ENCODE results near the gene CD8A.

Gene CD8A

GRCh38 chr2:86800856-86801567, 10.3 kb upstream of the CD8A start:
- Histone ChIP-seq H3K27me3 (ENCODE audit: insufficient read depth, poor library complexity, severe bottlenecking) (no peaks in the 10 kb centered on the region), H3K27ac (replicated peaks) (no peak overlapping the region), H3K4me3 (replicated peaks; ENCODE audit: insufficient read depth, low read length) (no peak overlapping the region)
- no peak for TF ChIP-seq REST (IDR thresholded peaks at IDR 0.05; ENCODE audit: insufficient replicate concordance, low read depth)
- TF ChIP-seq CTCF (IDR thresholded peaks at IDR 0.05; ENCODE audit: insufficient read depth, low read length) = no peak
- no peak for TF ChIP-seq GABPA (IDR thresholded peaks at IDR 0.05; ENCODE audit: low read depth)
- TF ChIP-seq SPI1 (IDR thresholded peaks at IDR 0.05; ENCODE audit: borderline replicate concordance, low read depth) = no peak
- TF ChIP-seq POLR2AphosphoS5 (IDR thresholded peaks at IDR 0.05; ENCODE audit: low read depth) = no peak
- DNase-seq (ENCODE audit: low read depth in 1 of 2, low spot score in 1 of 2) = no peak

GRCh38 chr2:86794861-86795260, 4.1 kb upstream of the CD8A start:
- H3K27me3 ChIP-seq (ENCODE audit: insufficient read depth, poor library complexity, severe bottlenecking) = peaks cover 21% of the 10 kb centered on the region
- no peak overlapping the region for H3K4me3 ChIP-seq (replicated peaks; ENCODE audit: insufficient read depth, low read length)
- no peak overlapping the region for H3K27ac ChIP-seq (replicated peaks)
- TF ChIP-seq SPI1 (IDR thresholded peaks at IDR 0.05; ENCODE audit: borderline replicate concordance, low read depth) (no peak), GABPA (IDR thresholded peaks at IDR 0.05; ENCODE audit: low read depth) (no peak), CTCF (IDR thresholded peaks at IDR 0.05; ENCODE audit: insufficient read depth, low read length) (no peak), REST (IDR thresholded peaks at IDR 0.05; ENCODE audit: insufficient replicate concordance, low read depth) (no peak), POLR2AphosphoS5 (IDR thresholded peaks at IDR 0.05; ENCODE audit: low read depth) (no peak)
- DNase-seq (ENCODE audit: low read depth in 1 of 2, low spot score in 1 of 2) = no peak

GRCh38 chr2:86793752-86794151, 3.0 kb upstream of the CD8A start:
- Histone ChIP-seq H3K4me3 (replicated peaks; ENCODE audit: insufficient read depth, low read length) (no peak overlapping the region), H3K27me3 (ENCODE audit: insufficient read depth, poor library complexity, severe bottlenecking) (peaks cover 30% of the 10 kb centered on the region), H3K27ac (replicated peaks) (no peak overlapping the region)
- TF ChIP-seq CTCF (IDR thresholded peaks at IDR 0.05; ENCODE audit: insufficient read depth, low read length) (no peak), REST (IDR thresholded peaks at IDR 0.05; ENCODE audit: insufficient replicate concordance, low read depth) (no peak), POLR2AphosphoS5 (IDR thresholded peaks at IDR 0.05; ENCODE audit: low read depth) (no peak), GABPA (IDR thresholded peaks at IDR 0.05; ENCODE audit: low read depth) (no peak), SPI1 (IDR thresholded peaks at IDR 0.05; ENCODE audit: borderline replicate concordance, low read depth) (no peak)
- no peak for DNase-seq (ENCODE audit: low read depth in 1 of 2, low spot score in 1 of 2)

Data from HL-60 (cell line).